ENCODE results near the gene NOS1. TPM values are rescaled to one million over a fixed set of nuclear protein-coding genes. Genes with fewer than 3 reads are reported as not detected.
"Not testable (repeated sequence)": the region's sequence is repeated elsewhere in the genome, so short reads cannot be mapped to it uniquely, and the experiment has no call there.

The NOS1 gene
- total RNA-seq, 1 donor from 2014 or later: not detected

GRCh38 chr12:117277875-117278274 is 83.6 kb downstream of the NOS1 start:
- intact Hi-C loops (cut with micrococcal nuclease): no loop called here

GRCh38 chr12:117273091-117273490 is 88.3 kb downstream of the NOS1 start:
- intact Hi-C loops (cut with micrococcal nuclease): no loop called here

GRCh38 chr12:117272690-117273089 is 88.7 kb downstream of the NOS1 start:
- intact Hi-C loops (cut with micrococcal nuclease): no loop called here

GRCh38 chr12:117262749-117263148 is 98.7 kb downstream of the NOS1 start:
- intact Hi-C loops (cut with micrococcal nuclease): no loop called here

- intact Hi-C loops (cut with micrococcal nuclease): no loop called here
These were observed 100.2 kb downstream of the NOS1 start for GRCh38 chr12:117261247-117261646.

- intact Hi-C loops (cut with micrococcal nuclease): no loop called here
These were observed 106.0 kb downstream of the NOS1 start for GRCh38 chr12:117255386-117255785.

- intact Hi-C loops (cut with micrococcal nuclease): no loop called here
These were observed 117.9 kb downstream of the NOS1 start for GRCh38 chr12:117243488-117243887.

GRCh38 chr12:117241697-117242096 is 119.7 kb downstream of the NOS1 start:
- intact Hi-C loops (cut with micrococcal nuclease): no loop called here

GRCh38 chr12:117240081-117240755 is 121.2 kb downstream of the NOS1 start:
- intact Hi-C loops (cut with micrococcal nuclease): no loop called here

- intact Hi-C loops (cut with micrococcal nuclease): loop anchor here (1.0 to 5.0 kb wide), 2 partner anchors 131 to 351 kb away; no protein-coding TSS in a partner anchor
These were observed 124.9 kb downstream of the NOS1 start for GRCh38 chr12:117236456-117237001.

GRCh38 chr12:117235261-117235660 is 126.2 kb downstream of the NOS1 start:
- intact Hi-C loops (cut with micrococcal nuclease): loop anchor here (5.0 kb wide), 1 partner anchor 132 kb away; no protein-coding TSS in a partner anchor

- intact Hi-C loops (cut with micrococcal nuclease): no loop called here
These were observed 127.0 kb downstream of the NOS1 start for GRCh38 chr12:117234441-117234840.

- intact Hi-C loops (cut with micrococcal nuclease): no loop called here
These were observed 129.7 kb downstream of the NOS1 start for GRCh38 chr12:117231750-117232149.

- intact Hi-C loops (cut with micrococcal nuclease): no loop called here
These were observed 133.2 kb downstream of the NOS1 start for GRCh38 chr12:117228239-117228638.

- intact Hi-C loops (cut with micrococcal nuclease): no loop called here
These were observed 134.3 kb downstream of the NOS1 start for GRCh38 chr12:117227000-117227653.

GRCh38 chr12:117226505-117226904 is 134.9 kb downstream of the NOS1 start:
- intact Hi-C loops (cut with micrococcal nuclease): no loop called here

- intact Hi-C loops (cut with micrococcal nuclease): no loop called here
These were observed 136.2 kb downstream of the NOS1 start for GRCh38 chr12:117225179-117225578.

GRCh38 chr12:117220947-117221346 is 140.5 kb downstream of the NOS1 start:
- intact Hi-C loops (cut with micrococcal nuclease): not testable (repeated sequence)

- intact Hi-C loops (cut with micrococcal nuclease): loop anchor here (10.0 kb wide), 1 partner anchor 757 kb away; no protein-coding TSS in a partner anchor
These were observed 143.3 kb downstream of the NOS1 start for GRCh38 chr12:117218149-117218548.

- intact Hi-C loops (cut with micrococcal nuclease): loop anchor here (10.0 kb wide), 1 partner anchor 758 kb away; no protein-coding TSS in a partner anchor
These were observed 144.7 kb downstream of the NOS1 start for GRCh38 chr12:117216686-117217085.

- intact Hi-C loops (cut with micrococcal nuclease): loop anchor here (5.0 to 10.0 kb wide), 2 partner anchors 638 to 760 kb away; no protein-coding TSS in a partner anchor
These were observed 146.6 kb downstream of the NOS1 start for GRCh38 chr12:117214797-117215196.

GRCh38 chr12:117213295-117213808 is 148.1 kb downstream of the NOS1 start:
- intact Hi-C loops (cut with micrococcal nuclease): loop anchor here (5.0 to 10.0 kb wide), 2 partner anchors 639 to 761 kb away; no protein-coding TSS in a partner anchor
